22Rv1 (cell line): ENCODE results near the gene ARHGEF4.

Experiments
- CTCF ChIP-seq: fragments of 450-650 bp; IDR thresholded peaks from 2 replicates; pipeline ENCODE4 v1.5.1; 2017; ENCODE audit warnings: mild to moderate bottlenecking
- ZFX ChIP-seq: fragments of 450-650 bp; IDR thresholded peaks from 2 replicates; pipeline ENCODE4 v1.6.1; 2017; ENCODE audit warnings: antibody characterized with exemption, borderline replicate concordance

GRCh38 chr2:130805613-130806012 lies 31.1 kb upstream of the ARHGEF4 start:
- TF ChIP-seq CTCF (no peak), ZFX (no peak)
